ENCODE measurements around the gene SIPA1L3.
"Not testable (repeated sequence)": the region's sequence is repeated elsewhere in the genome, so short reads cannot be mapped to it uniquely, and the experiment has no call there.

SIPA1L3 gene

DNA sequence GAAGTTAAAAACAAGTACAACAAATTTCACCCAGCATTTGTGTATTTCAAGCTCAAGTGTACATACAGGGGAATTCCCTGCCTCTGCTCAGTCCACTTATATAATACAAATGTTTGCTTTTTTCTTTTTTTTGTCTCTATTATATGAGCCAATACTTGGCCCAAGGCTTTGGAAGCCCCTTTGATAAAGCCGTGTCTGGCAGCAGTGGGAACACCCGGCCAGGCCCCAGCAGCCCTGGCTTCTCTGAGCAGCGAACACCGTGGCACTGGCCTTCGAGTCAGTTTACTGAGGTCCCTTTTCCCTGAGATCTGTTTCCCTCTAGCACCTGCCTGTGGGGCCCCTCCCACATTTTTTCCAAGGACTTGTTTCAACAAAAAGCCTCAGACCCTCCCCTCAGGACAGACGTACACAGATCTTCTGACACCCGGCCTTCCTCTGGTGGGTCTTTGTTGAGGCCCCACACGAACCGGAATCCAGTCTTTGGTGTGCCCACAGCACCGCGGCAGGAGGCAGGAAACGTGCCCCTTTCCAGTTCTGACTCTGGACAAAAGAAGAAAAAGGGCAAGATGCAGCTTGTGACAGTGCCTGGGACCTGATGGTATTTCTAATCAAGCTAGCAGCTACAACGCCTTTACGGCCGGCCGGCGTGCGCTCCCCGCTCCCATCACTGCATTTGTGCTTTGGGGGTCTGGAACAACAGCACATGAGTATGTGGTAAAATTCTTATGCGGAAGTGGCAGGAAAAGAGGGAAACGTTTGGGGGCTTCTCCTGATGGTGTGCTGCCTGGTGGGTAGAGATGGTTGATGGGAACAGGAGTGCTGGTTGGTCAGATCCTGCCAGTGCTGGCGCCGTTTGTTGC, 13.8 kb downstream of the SIPA1L3 start:
- no peak for DNase-seq

DNA sequence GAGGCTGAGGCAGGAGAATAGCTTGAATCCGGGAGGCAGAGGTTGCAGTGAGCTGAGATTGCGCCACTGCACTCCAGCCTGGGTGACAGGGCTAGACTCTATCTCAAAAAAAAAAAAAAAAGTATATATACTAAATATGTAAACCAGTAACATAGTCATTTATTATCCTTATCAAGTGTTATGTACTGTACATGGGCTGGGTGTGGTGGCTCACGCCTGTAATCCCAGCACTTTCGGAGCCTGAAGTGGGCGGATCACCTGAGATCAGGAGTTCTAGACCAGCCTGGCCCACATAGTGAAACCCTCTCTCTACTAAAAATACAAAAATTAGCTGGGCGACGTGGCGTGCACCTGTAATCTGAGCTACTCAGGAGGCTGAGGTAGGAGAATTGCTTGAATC, 17.6 kb downstream of the SIPA1L3 start:
- not testable (repeated sequence) for DNase-seq

DNA sequence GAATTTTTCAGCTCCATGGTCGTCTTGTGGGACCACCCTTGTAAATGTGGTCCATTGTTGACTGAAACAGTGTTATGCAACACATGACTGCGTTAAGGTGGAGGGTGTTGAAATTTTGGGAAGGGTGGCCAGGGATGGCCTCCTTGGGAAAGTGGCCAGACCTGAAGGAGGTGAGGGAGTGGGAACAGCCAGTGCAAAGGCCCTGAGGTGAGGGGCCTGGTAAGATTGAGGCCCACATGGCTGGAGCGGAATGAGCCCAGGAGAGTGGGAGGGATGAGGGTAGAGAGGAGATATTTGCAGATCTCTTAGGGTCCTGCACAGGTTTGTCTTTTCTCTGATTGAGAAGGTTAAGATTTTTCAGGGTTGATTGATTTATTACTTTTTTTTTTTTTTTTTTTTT, 18.2 kb downstream of the SIPA1L3 start:
- DNase-seq: no peak

DNA sequence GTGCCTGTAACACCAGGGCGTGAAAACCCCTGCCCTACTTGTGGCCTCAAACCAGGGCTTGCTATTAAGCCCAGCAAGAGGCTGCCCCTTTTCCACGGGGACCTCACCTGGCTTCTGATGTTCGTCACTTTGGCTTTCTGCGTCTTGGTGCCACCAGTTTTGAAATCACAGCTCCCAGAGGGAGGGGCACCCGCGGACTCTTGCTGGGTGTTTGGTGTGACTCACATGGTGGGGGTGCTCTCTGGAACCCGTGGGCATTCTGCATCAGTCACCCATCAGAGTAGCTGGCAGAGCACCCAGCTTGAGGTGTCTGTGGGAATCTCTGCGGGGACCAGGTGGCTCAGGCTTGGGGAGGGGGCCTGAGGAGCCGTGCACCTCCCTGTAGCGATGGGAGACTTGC, 19.2 kb downstream of the SIPA1L3 start:
- DNase-seq: no peak

DNA sequence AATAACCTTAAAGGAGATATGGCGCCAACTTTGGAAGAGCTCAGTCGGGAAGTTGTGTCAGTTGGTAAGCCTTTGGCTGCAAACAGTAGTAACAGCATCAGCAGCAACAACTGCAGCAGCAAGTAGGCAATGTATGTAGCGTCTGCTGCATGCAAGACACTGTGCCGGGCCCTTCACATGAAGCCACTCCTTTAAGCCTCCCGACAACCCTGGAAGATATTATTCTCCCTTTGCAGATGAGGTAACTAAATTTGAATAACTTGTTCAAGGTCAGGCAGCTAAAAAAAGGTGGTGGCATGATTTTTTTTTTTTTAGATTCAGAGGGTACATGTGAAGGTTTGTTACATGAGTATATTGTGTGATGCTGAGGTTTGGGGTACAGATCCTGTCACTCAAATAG, 19.7 kb downstream of the SIPA1L3 start:
- DNase-seq: no peak

DNA sequence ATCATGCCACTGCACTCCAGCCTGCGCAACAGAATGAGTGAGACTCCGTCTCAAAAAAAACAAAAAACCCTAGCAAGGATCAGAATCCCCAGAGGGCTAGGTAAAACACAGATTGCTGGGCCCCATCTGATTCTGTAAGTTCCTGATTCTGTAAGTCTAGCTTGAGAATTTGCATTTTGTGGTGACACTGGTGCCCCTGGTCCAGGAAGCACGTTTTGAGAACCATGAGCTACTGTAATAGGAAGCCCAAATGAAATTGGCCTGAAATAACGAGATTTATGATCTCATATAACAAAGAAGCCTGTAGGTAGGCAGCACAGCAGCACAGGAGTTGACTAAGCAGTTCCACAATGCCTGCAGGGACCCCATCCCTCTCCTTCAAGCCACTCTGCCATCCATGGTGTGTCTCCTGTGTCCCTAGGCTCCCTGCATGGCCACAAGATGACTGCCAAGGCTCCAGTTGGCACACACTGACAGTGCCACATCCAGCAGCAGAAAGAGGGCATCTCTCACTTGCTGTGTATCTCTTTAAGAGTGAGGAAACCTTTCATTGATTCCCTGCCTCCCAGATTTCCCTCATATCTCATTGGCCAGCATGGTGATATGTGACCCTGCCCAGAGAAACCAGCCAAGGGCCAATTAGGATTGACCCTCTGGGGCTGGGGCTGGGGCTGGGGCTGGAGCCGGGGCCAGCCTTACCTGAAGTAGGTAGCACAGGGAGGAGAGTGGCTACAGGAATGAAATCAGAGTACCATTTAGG, 21.7 kb downstream of the SIPA1L3 start:
- DNase-seq: peak; percentile 21

DNA sequence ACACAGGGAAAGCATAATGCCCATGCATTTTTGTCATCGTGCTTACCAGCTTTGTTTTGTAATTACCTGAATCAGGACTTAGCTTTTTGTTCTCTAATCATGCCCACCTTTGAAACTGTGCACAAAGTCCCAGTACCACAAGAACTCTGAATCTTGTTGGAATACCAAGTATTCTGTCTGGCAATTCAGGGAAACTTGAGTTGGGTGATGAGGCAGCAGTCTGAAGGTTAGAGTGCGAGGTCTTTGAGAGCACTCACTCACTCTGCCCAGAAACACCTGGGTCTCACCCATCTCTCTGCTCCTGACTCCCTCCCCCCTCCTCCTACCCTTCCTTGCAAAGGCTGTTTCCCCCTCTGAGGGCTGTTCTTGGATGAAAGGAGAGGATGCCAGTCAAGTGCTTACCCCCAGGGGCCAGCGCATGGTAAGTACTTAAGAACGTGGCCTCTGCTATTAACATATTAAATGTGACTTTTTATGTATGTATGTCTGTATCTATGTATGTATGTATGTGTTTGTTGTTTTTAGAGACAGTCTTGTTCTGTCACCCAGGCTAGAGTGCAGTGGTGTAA, 22.4 kb downstream of the SIPA1L3 start:
- peak; percentile 16 for DNase-seq

DNA sequence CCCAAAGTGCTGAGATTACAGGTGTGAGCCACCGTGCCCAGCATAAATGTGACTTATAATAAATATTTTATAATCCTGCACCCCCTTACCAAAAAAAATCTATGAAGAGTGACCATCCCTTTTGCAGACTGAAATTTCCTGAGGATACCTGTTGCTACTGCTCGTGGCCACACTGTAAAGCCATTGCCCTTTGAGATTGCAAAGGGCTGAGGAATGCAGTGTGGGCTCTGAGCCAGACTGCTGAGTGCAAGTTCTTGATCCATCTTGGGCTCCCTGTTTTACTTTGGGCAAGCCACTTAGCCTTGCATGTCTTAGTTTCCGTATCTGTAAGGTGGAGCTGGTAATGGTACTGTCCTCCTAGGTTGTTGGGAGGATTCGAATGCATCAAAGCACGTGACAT, 23.4 kb downstream of the SIPA1L3 start:
- DNase-seq: no peak

DNA sequence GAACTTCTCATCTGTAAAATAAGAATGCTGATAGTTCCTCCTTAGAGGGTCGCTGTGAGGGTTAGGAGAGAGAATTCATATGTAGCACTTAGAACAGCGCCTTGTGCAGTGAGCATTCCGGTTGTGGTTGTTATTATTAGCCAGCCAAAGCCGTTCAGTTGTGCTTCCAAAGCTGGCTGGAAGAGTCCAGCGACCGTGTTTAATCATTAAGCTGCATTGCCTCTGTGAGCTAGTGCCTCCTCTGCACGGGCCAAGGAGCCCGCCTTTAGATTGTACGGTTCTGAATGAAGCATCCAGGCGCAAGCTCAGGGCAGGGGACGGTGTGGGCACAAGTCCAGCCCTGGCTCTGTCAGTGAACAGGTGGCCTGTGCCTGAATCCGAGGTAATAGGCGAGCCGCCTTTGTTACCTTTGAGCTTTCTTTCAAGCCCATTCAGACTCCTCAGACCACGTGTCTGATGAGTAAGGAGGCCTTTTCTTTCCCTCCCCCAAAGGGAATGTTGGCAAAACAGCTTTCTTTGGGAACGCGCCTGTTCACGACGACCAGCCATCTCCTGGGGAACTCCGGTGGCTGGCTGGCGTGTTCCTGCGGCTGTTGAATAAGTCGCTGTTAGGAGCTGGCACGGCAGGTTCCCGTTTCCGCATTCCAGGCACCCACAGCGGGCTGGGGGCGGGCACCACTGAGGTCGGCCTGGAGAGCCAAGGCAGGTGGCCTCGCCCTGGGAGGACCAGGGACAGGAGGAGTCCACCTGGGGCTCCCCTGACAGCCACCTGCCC, 25.1 kb downstream of the SIPA1L3 start:
- peak; percentile 24 for DNase-seq

DNA sequence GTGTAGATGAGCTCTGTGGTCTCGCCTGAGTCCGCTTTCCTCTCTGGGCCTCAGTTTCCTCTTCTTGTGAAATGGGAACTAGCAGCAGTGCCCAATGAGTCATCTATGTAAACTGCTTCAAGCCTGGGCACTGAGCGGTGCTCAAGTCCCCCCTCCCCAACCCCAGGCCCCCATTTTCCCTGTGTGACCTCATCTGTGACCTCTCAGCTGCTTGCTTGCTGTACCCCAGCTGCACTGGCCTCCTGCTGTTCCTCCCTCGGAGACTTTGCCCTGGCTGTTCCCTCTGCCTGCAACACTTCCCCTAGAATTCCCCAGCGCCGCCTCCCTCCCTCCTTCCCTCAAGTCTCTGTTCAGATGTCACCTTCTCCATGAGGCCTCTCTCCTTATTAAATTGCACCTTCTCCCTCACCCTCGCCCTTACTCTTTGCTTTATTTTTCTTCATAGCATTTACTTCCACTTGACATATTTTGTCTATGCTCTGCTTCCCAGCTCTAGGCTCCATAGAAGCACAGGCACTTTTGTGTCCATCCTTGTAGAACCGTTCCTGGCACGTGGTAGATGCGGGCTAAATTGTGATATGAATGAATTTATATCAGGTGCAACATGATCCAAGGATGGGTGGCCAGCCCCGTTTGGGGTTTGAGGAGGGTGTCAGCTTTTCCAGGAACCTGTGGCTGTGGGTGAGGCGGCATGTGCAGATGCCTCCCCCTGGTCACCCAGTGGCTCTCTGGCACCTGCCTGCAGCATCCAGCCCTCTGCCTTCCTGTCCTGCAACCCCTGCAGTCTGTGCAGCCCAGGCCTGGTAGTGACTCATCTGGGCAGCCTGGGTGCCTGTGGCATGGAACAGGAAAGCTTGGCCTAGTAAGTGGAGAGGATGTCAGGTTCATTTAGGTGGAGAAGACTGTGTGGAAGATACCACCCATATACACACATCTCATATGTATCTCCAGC, 26.3 kb downstream of the SIPA1L3 start:
- no peak for DNase-seq

DNA sequence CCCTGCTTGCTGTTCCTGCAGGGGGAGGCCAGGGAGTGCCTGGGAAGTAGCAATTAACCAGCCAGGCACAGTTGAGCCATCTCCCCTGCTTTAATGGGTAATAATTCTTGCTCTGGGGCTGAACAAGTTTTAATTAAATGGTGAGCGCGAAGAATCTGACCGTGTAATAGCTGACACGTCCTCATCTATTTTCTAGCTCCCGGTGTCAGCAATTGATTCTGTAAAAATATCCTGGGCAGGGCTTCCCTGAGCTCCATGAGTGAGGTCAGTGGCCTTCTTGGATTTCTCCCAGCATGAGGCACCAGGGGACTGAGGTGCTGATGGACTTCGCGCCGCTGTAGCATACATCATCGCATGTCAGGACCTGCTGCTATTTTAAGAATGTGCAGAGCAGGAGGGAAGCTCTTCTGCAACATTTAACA, 26.9 kb downstream of the SIPA1L3 start:
- DNase-seq: no peak

DNA sequence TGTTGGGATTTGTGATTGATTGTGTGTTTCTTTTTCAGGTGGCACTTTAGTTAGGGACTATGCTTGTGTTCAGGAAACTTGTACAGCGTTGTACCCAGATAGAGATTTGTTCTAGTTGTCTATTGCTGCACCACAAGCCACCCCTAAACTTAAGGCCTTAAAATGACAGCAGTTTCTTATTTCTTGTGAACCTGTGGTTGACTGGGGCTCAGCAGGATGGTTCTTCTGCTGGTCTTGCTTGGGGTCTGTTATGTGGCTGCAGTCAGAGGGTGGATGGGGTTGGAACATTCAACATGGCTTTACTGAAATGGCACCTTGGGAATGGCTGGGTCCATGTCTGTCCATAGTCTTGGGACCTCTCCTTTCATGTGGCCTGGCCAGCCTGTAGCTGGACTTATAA, 28.3 kb downstream of the SIPA1L3 start:
- DNase-seq: no peak

DNA sequence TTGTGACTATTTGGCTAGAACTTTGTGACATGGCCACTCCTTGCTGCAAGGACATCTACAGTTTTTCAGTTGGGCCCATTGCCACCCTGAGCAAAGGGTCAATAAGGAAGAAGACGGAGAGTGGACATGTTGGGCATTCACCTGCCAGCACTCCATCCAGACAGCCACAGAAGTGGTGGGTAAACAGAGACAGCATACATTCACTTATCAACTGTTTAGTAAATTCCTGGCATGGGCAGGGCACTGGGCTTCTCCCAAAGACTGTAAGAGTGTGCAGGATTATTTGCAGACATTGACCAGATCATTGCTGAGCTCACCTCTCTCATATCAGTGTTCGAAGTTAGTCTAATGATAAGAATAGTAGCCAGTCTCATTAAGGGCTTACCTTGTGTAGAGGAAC, 29.2 kb downstream of the SIPA1L3 start:
- DNase-seq: no peak

DNA sequence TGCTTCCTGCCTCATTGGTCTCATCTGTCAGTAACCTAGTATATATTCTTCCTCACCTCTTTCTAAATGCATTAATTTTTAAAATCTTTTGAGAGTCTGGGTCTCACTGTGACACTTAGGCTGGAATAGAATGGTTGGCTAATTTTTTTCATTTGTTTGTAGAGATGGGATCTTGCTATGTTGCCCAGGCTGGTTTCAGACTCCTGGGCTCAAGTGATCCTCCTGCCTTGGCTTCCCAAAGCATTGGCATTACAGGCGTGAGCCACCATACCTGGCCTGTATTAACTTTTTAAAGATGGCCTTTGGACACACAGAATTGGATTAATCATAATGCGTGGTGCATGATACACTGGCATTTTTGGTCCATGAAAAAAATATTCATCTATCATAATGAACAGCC, 29.9 kb downstream of the SIPA1L3 start:
- no peak for DNase-seq

DNA sequence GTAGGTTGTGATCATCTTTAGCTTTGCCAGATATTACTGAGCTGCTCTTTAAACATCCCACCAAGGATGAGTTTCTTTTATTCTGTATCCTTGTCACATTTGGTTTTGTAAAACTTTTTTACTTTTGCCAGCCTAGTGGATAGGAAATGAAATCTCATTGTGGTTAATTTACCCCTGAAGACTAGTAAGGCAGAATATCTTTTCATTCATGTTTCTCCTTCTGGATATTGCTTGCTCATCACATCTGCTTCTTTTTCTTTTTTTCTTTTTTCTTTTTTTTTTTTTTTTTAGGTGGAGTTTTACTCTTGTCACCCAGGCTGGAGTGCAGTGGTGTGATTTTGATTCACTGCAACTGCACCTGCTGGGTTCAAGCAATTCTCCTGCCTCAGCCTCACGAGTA, 31.3 kb downstream of the SIPA1L3 start:
- DNase-seq: no peak

DNA sequence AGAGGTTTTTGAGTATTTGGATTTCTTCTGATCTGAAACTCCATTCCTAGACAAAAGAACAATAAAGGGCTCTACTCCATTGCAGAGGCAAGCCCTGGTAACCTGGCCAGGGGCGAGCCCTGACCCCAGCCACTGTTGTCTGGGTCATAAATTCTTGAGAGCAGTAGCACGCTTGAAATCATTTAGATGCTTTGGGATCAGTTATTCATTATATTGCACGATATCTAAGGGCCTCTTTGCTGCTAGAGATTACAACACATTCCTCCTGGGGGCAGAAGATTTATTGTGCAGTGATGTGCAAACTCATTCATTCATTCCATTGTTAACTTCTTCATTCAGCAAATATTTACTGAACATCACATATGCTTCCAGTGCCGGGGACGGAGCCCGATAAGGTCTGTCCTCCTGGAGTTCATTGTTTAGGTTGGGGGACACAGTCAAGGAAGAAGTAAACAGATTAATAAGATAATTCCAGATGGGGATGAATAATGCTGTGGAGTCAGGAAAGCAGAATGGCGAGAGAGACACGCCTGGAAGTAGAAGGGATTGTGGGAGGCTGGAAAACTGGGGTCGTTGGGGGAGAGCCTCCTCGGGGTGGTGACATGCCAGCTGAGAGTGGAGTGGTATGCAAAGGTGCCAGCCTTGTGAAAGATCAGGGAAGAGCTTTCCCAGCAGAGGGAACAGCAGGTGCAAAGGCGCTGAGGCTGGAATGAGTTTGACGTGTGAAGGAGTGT, 34.9 kb downstream of the SIPA1L3 start:
- peak; percentile 52 for DNase-seq

DNA sequence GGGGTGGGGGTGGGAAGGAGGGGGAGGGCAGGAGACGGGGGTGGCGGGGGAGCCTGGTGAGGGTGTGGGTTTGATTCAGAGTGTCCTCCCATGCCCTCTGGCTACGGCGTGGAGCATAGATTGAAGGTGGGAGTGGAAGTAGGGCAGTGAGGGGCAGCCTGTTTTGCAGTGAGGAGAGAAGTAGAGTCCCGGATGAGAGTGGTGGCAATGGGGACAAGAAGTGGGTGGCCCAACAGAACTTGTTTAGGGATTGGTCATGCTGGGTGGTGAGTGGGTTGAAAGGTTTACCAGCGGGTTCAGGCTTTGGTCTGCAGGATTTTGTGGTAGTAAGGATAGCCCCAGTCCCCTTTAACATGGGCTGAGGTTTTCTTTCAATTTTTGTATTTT, 35.5 kb downstream of the SIPA1L3 start:
- DNase-seq: peak; percentile 38

DNA sequence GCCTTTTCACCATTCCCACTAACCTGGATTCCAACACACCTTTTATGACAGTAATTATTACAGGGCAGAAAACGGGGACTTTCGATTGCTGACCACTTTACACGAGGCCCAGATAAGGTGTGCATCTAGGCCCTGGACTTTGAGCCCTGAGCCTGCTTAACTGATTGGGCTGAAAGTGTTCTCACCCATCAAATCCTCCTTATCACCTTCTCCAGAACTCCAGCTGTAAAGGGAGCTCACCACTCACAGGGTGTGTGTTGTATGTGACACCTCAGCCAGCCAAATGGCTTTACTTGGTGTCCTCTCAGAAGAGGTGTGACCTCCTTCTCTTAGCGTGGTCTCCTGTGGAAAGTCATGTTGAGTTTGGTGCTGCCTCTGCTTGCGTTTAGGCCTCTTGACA, 36.5 kb downstream of the SIPA1L3 start:
- no peak for DNase-seq

DNA sequence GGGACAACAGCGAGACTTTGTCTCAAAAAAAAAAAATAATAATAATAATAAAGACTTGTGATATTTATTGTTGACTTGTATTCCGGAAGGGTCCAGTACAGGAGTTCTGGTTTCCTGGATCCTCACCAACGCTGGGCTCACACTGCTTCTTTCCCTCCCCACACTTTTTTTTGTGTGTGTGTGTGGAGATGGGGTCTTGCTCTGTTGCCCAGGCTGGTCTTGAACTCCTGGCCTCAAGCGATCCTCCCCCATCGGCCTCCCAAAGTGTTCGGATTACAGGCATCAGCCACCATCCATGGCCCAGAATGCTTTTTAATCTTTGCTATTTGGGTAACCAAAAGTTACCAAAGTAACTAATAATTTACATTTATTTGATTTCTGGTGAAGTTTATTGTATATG, 39.1 kb downstream of the SIPA1L3 start:
- no peak for DNase-seq

DNA sequence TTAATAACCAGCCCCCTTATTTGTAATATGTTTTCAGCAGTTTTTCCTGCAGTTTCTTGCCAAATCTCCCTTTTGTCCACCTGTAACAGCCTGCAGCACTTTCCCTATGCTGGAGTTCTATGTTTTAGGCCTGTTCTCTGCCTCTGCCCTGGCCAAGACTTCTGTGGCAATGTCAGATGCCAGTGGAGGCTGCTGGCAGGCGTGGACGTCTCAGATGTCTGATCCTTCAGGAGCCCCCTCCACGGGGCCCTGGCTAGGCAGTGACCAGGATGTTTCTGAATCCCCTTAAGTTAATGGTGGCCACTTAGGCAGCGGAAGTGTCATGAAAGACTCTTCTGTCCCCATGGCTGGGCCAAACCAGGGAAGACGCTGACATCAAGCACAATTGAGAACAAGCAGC, 40.8 kb downstream of the SIPA1L3 start:
- no peak for DNase-seq

DNA sequence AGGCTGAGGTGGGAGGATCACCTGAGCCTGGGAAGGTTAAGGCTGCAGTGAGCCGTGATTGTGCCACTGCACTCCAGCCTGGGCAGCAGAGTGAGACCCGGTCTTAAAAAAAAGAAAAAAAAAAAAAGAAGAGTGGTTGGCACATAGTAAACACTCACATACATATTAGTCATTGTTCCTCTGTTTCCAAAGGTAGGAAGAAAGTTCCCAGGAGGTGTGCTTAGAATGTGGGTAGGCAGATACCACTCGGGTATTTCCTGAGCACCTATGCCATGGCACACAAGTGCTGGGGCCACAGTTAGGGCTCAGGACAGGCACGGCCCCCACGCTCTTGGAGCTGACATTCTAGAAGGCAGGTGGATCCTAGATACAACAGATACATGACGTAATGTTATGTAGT, 41.4 kb downstream of the SIPA1L3 start:
- DNase-seq: no peak
